Measurements from ENCODE around the gene CYTL1. TPM values are rescaled to one million over a fixed set of nuclear protein-coding genes. Genes with fewer than 3 reads are reported as not detected.

Gene CYTL1
- total and polyA plus RNA-seq, 9 of the 15 experiments (the other 6 are each of a cell fraction or from before 2014, with no cell fraction given): not detected

- TF ChIP-seq ZNF318 (IDR thresholded peaks at IDR 0.05; ENCODE audit: borderline replicate concordance in 1 of 2, low read depth in 1 of 2) (peak in 1 of 2 experiments; percentile 81; a peak in 2 of 4 replicates), CHD4 (IDR thresholded peaks at IDR 0.05; ENCODE audit: insufficient read depth, insufficient replicate concordance, low read depth, low read length, poor library complexity, severe bottlenecking) (no peak), E2F6 (IDR thresholded peaks at IDR 0.05; ENCODE audit: borderline replicate concordance in 1 of 2, extremely low read depth in 1 of 2, insufficient read depth in 1 of 2, insufficient read length in 1 of 2, low read depth in 1 of 2, low read length in 1 of 2, poor library complexity in 1 of 2, severe bottlenecking in 1 of 2) (no peak), SMARCE1 (IDR thresholded peaks at IDR 0.05) (peak; percentile 99), ZNF175 (CRISPR knock-in tag; IDR thresholded peaks at IDR 0.05; ENCODE audit: low read depth) (peak; percentile 92; the same call in 1 of the 2 replicates), NR2C1 (IDR thresholded peaks at IDR 0.05) (0 out of 2 replicates have a peak, but pooled peaks have one; percentile 30), NR2C1 (tag; IDR thresholded peaks at IDR 0.05) (peak; percentile 42; the same call in 1 of the 2 replicates), TGIF2 (CRISPR knock-in tag; IDR thresholded peaks at IDR 0.05) (no peak), PHTF2 (CRISPR knock-in tag; IDR thresholded peaks at IDR 0.05) (peak; percentile 68; the same call in 1 of the 2 replicates)
- TF ChIP-seq, protein P1, sequence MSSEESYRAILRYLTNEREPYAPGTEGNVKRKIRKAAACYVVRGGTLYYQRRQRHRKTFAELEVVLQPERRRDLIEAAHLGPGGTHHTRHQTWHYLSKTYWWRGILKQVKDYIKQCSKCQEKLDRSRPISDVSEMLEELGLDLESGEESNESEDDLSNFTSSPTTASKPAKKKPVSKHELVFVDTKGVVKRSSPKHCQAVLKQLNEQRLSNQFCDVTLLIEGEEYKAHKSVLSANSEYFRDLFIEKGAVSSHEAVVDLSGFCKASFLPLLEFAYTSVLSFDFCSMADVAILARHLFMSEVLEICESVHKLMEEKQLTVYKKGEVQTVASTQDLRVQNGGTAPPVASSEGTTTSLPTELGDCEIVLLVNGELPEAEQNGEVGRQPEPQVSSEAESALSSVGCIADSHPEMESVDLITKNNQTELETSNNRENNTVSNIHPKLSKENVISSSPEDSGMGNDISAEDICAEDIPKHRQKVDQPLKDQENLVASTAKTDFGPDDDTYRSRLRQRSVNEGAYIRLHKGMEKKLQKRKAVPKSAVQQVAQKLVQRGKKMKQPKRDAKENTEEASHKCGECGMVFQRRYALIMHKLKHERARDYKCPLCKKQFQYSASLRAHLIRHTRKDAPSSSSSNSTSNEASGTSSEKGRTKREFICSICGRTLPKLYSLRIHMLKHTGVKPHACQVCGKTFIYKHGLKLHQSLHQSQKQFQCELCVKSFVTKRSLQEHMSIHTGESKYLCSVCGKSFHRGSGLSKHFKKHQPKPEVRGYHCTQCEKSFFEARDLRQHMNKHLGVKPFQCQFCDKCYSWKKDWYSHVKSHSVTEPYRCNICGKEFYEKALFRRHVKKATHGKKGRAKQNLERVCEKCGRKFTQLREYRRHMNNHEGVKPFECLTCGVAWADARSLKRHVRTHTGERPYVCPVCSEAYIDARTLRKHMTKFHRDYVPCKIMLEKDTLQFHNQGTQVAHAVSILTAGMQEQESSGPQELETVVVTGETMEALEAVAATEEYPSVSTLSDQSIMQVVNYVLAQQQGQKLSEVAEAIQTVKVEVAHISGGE (CRISPR knock-in tag; IDR thresholded peaks at IDR 0.05): peak in 2 of 3 experiments; percentile 58 to 93; a peak in 4 of 6 replicates
- TF ChIP-seq, protein P2, sequence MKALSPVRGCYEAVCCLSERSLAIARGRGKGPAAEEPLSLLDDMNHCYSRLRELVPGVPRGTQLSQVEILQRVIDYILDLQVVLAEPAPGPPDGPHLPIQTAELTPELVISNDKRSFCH (CRISPR knock-in tag; IDR thresholded peaks at IDR 0.05): 0 out of 2 replicates have a peak, but pooled peaks have one; percentile 42
- TF ChIP-seq, protein P2 (tag; IDR thresholded peaks at IDR 0.05): no peak
Observed at GRCh38 chr4:5003372-5003857, 15.8 kb downstream of the CYTL1 start (continued).
